H1 (cell line): ENCODE results near the gene CTIF. TPM values are rescaled to one million over a fixed set of nuclear protein-coding genes. Genes with fewer than 3 reads are reported as not detected.

Source experiments
- CTCF ChIA-PET: fragments of 300-600 bp; sonication (Branson Sonifier 250); formaldehyde crosslinking; loops from one replicate; lab custom pipeline; 2021; ENCODE audit not compliant: partially characterized antibody; lab: Charles Lee
- POLR2A ChIA-PET: fragments of 300-600 bp; sonication (Branson Sonifier 250); formaldehyde crosslinking; loops from one replicate; lab custom pipeline; 2021; ENCODE audit warnings: inconsistent platforms; ENCODE audit not compliant: partially characterized antibody; lab: Charles Lee
- DNase-seq, 2 experiments: peaks; one replicate each; pipeline versions ENCODE4 v3.0.0 to v3.0.0-alpha.2; 2010 to 2022; ENCODE audit warnings: low spot score in 2 of 2, low read depth in 1 of 2, mixed read lengths in 1 of 2
- FAIRE-seq: peaks from 2 replicates; lab custom pipeline; 2011; peaks lifted over from hg19 to GRCh38; lab: Jason Lieb, UNC
- H2AFZ ChIP-seq: 2 replicates; pipeline ENCODE4 v1.8.1; 2012; ENCODE audit warnings: low read length, inconsistent platforms
- H2AK5ac ChIP-seq: 2 replicates; pipeline ENCODE4 v1.6.1; 2013; ENCODE audit warnings: low read depth, low read length
- H2BK120ac ChIP-seq: replicated peaks from 2 replicates; pipeline ENCODE3; 2013; ENCODE audit warnings: low read depth, low read length, inconsistent platforms
- H2BK12ac ChIP-seq: 2 replicates; pipeline ENCODE4 v1.6.1; 2013; ENCODE audit warnings: low read depth, low read length
- H2BK15ac ChIP-seq: 2 replicates; pipeline ENCODE4 v1.6.1; 2013; ENCODE audit warnings: low read length
- H2BK20ac ChIP-seq: 2 replicates; pipeline ENCODE4 v1.6.1; 2013; ENCODE audit warnings: low read length
- H2BK5ac ChIP-seq: 2 replicates; pipeline ENCODE4 v1.6.1; 2013; ENCODE audit warnings: low read depth, low read length
- H3K14ac ChIP-seq: 2 replicates; pipeline ENCODE4 v1.6.1; 2013; ENCODE audit warnings: inconsistent platforms; ENCODE audit not compliant: insufficient read length
- H3K18ac ChIP-seq: 2 replicates; pipeline ENCODE4 v1.6.1; 2013; ENCODE audit warnings: low read length; ENCODE audit errors: extremely low read depth
- H3K23ac ChIP-seq: 2 replicates; pipeline ENCODE4 v1.6.1; 2013; ENCODE audit warnings: inconsistent platforms; ENCODE audit not compliant: insufficient read length
- H3K23me2 ChIP-seq: 2 replicates; pipeline ENCODE4 v1.6.1; 2013; ENCODE audit warnings: low read depth, low read length
- H3K27ac ChIP-seq: 2 replicates; pipeline ENCODE4 v1.6.1; 2011; ENCODE audit warnings: low read depth, low read length, inconsistent platforms
- H3K27me3 ChIP-seq, 4 experiments: replicated peaks in 1 of 4; 1 replicate in 1 of 4; 2 replicates in 3 of 4; pipeline versions ENCODE4 v1.6.1 to v1.8.1; 2011 to 2013; ENCODE audit warnings: low read length in 3 of 4, mild to moderate bottlenecking in 3 of 4, inconsistent platforms in 2 of 4, mixed read lengths in 2 of 4, moderate library complexity in 1 of 4; ENCODE audit not compliant: control insufficient read depth in 3 of 4, insufficient read depth in 3 of 4; ENCODE audit errors: extremely low read depth in 1 of 4
- H3K36me3 ChIP-seq, 4 experiments: 2 replicates each; pipeline versions ENCODE4 v1.6.1 to v1.8.1; 2011 to 2013; ENCODE audit warnings: mild to moderate bottlenecking in 4 of 4, low read length in 3 of 4, moderate library complexity in 2 of 4, control low read depth in 1 of 4, inconsistent platforms in 1 of 4; ENCODE audit not compliant: insufficient read depth in 4 of 4, control insufficient read depth in 2 of 4
- H3K4ac ChIP-seq: replicated peaks from 2 replicates; pipeline ENCODE3; 2013; ENCODE audit warnings: low read length, low read depth, mixed read lengths, inconsistent platforms; ENCODE audit not compliant: insufficient read length
- H3K4me1 ChIP-seq, 4 experiments: replicated peaks in 1 of 4; 1 replicate in 1 of 4; 2 replicates in 3 of 4; pipeline versions ENCODE4 v1.6.1 to v1.8.1; 2011 to 2013; ENCODE audit warnings: low read length in 3 of 4, inconsistent platforms in 2 of 4, mixed read lengths in 1 of 4; ENCODE audit not compliant: insufficient read depth in 4 of 4, control insufficient read depth in 3 of 4
- H3K4me2 ChIP-seq, 2 experiments: 2 replicates each; pipeline versions ENCODE4 v1.6.1 to v1.8.1; 2011 to 2013; ENCODE audit warnings: low read depth in 2 of 2, low read length in 2 of 2, control low read depth in 1 of 2, inconsistent platforms in 1 of 2, mild to moderate bottlenecking in 1 of 2; ENCODE audit not compliant: insufficient read depth in 1 of 2
- H3K4me3 ChIP-seq, 4 experiments: fragments of 200-600, 300-600 bp in 1 of 4; sonication (generic), shearing (Covaris generic), sonication (Bioruptor Twin) in 1 of 4; 2 replicates each; pipeline versions ENCODE4 v1.5.1 to v1.8.1; 2011 to 2016; ENCODE audit warnings: low read length in 4 of 4, low read depth in 3 of 4, control low read depth in 2 of 4, inconsistent platforms in 2 of 4, mild to moderate bottlenecking in 2 of 4, mixed read lengths in 1 of 4, moderate library complexity in 1 of 4; ENCODE audit not compliant: insufficient read depth in 2 of 4; ENCODE audit errors: extremely low read depth in 1 of 4
- H3K56ac ChIP-seq: replicated peaks from 2 replicates; pipeline ENCODE3; 2013; ENCODE audit warnings: low read depth, mild to moderate bottlenecking, mixed read lengths, low read length, inconsistent platforms; ENCODE audit not compliant: insufficient read length
- H3K79me1 ChIP-seq: 2 replicates; pipeline ENCODE4 v1.6.1; 2013; ENCODE audit warnings: low read depth, low read length, control low read depth
- H3K79me2 ChIP-seq, 2 experiments: 2 replicates each; pipeline versions ENCODE4 v1.6.1 to v1.8.1; 2012 to 2013; ENCODE audit warnings: low read length in 2 of 2, mild to moderate bottlenecking in 2 of 2, inconsistent platforms in 1 of 2; ENCODE audit not compliant: insufficient read depth in 2 of 2, control insufficient read depth in 1 of 2
- H3K9ac ChIP-seq, 4 experiments: replicated peaks in 1 of 4; 1 replicate in 1 of 4; 2 replicates in 3 of 4; pipeline versions ENCODE4 v1.6.1 to v1.8.1; 2011 to 2013; ENCODE audit warnings: low read depth in 3 of 4, low read length in 3 of 4, control low read depth in 2 of 4, mild to moderate bottlenecking in 2 of 4, moderate library complexity in 2 of 4, inconsistent platforms in 1 of 4; ENCODE audit errors: extremely low read depth in 1 of 4
- H3K9me3 ChIP-seq, 2 experiments: 2 replicates each; pipeline versions ENCODE4 v1.6.1 to v1.8.1; 2012 to 2013; ENCODE audit warnings: mild to moderate bottlenecking in 2 of 2, moderate library complexity in 2 of 2, control low read depth in 1 of 2, inconsistent platforms in 1 of 2, low read depth in 1 of 2, low read length in 1 of 2, mixed read lengths in 1 of 2; ENCODE audit not compliant: insufficient read depth in 2 of 2
- H4K20me1 ChIP-seq, 2 experiments: replicated peaks in 1 of 2; 2 replicates each; pipeline versions ENCODE3 to v1.8.1; 2011 to 2013; ENCODE audit warnings: inconsistent platforms in 2 of 2, low read length in 2 of 2, mild to moderate bottlenecking in 1 of 2; ENCODE audit not compliant: insufficient read depth in 2 of 2, control insufficient read depth in 1 of 2
- H4K5ac ChIP-seq: 2 replicates; pipeline ENCODE4 v1.6.1; 2013; ENCODE audit warnings: low read length, low read depth, mixed read lengths, inconsistent platforms; ENCODE audit not compliant: insufficient read length
- H4K8ac ChIP-seq: 2 replicates; pipeline ENCODE4 v1.8.0; 2013; ENCODE audit warnings: mild to moderate bottlenecking, moderate library complexity, low read length, inconsistent platforms; ENCODE audit not compliant: insufficient read depth; ENCODE audit errors: extremely low read depth
- H4K91ac ChIP-seq: replicated peaks from 2 replicates; pipeline ENCODE3; 2013; ENCODE audit warnings: low read length, mixed read lengths, inconsistent platforms; ENCODE audit not compliant: insufficient read length
- CEBPB ChIP-seq: IDR thresholded peaks from 2 replicates; pipeline ENCODE4 v1.6.1; 2012; ENCODE audit warnings: low read depth, low read length
- CTCF ChIP-seq, 3 experiments: IDR thresholded peaks; 1 replicate in 2 of 3; 2 replicates in 1 of 3; pipeline versions ENCODE4 v1.5.1 to v1.6.1; 2011; ENCODE audit warnings: low read length in 3 of 3, mild to moderate bottlenecking in 3 of 3, inconsistent platforms in 2 of 3, low read depth in 1 of 3, moderate library complexity in 1 of 3; ENCODE audit not compliant: insufficient read depth in 1 of 3; ENCODE audit errors: control extremely low read depth in 1 of 3
- EZH2 ChIP-seq: fragments of 200-600 bp; sonication (generic); IDR thresholded peaks from 2 replicates; pipeline ENCODE4 v1.7.1; 2012; ENCODE audit warnings: low read depth, mild to moderate bottlenecking, moderate library complexity, low read length, inconsistent platforms; ENCODE audit not compliant: severe bottlenecking
- FOSL1 ChIP-seq: IDR thresholded peaks from 2 replicates; pipeline ENCODE4 v1.6.1; 2011; ENCODE audit warnings: mild to moderate bottlenecking, low read depth, low read length, moderate library complexity; ENCODE audit not compliant: insufficient read depth
- GABPA ChIP-seq: IDR thresholded peaks from 2 replicates; pipeline ENCODE4 v1.6.1; 2011; ENCODE audit warnings: mild to moderate bottlenecking, low read length, moderate library complexity, borderline replicate concordance; ENCODE audit not compliant: insufficient read depth
- HDAC2 ChIP-seq, 2 experiments: fragments of 300-600 bp in 1 of 2; sonication (generic) in 1 of 2; IDR thresholded peaks; 2 replicates each; pipeline ENCODE4 v1.6.1; 2011 to 2012; ENCODE audit warnings: low read depth in 2 of 2, low read length in 2 of 2, mild to moderate bottlenecking in 2 of 2, moderate library complexity in 2 of 2, borderline replicate concordance in 1 of 2, inconsistent platforms in 1 of 2
- HDAC6 ChIP-seq: IDR thresholded peaks from one replicate; pipeline ENCODE4 v1.7.1; 2012; ENCODE audit warnings: low read depth, mild to moderate bottlenecking, inconsistent platforms, low read length, moderate library complexity
- MAFK ChIP-seq: IDR thresholded peaks from 2 replicates; pipeline ENCODE4 v1.6.1; 2012; ENCODE audit warnings: low read depth, mild to moderate bottlenecking, improper control_type of control experiment, low read length
- SP2 ChIP-seq: IDR thresholded peaks from 2 replicates; pipeline ENCODE4 v1.6.1; 2012; ENCODE audit warnings: mild to moderate bottlenecking, low read length, inconsistent platforms
- TAF7 ChIP-seq: optimal IDR thresholded peaks from 2 replicates; pipeline ENCODE3; 2011; ENCODE audit warnings: low read depth, mild to moderate bottlenecking, inconsistent platforms, low read length, moderate library complexity, borderline replicate concordance
- WGBS, 2 experiments: shearing (Covaris generic) in 1 of 2; methylation state at CpG; one replicate each; pipeline versions ENCODE4 v1.1.6 to v1.1.7; 2013 to 2015; ENCODE audit warnings: low lambda C conversion rate in 2 of 2, mixed read lengths in 2 of 2, inconsistent platforms in 1 of 2, low coverage in 1 of 2, missing lambda C conversion rate in 1 of 2; ENCODE audit not compliant: insufficient replicate concordance in 2 of 2, insufficient coverage in 1 of 2, insufficient read length in 1 of 2; ENCODE audit errors: extremely low coverage in 1 of 2, missing lambda C conversion rate in 1 of 2; 5-methylcytosine and 5-hydroxymethylcytosine counted together
- polyA plus RNA-seq, 7 experiments: library from polyadenylated mRNA; depleted of rRNA in 3 of 7; stranded (reverse) in 5 of 7; unstranded in 2 of 7; fragments of >200 nt in 5 of 7; fragments of 200-250 nt in 2 of 7; gene quantifications; 1 replicate in 5 of 7; 2 replicates in 1 of 7; 4 replicates in 1 of 7; pipeline versions ENCODE4 v1.2.1 to v1.2.3, GENCODE V29; 2011 to 2013; ENCODE audit warnings: missing spikeins in 2 of 7, mixed read lengths in 2 of 7
- total RNA-seq: library from RNA; stranded (reverse); fragmentation: NEBNext Ultra II Directional; extraction: Animal tissue kit (Norgen Biotek cat#: 25700); gene quantifications from 2 replicates; pipeline ENCODE4 v1.2.1, GENCODE V29; 2021

Gene CTIF
- total and polyA plus RNA-seq, 2 of the 8 experiments (the other 6 are each of a cell fraction or from before 2014, with no cell fraction given) = 9.0 to 17.8 TPM

DNA sequence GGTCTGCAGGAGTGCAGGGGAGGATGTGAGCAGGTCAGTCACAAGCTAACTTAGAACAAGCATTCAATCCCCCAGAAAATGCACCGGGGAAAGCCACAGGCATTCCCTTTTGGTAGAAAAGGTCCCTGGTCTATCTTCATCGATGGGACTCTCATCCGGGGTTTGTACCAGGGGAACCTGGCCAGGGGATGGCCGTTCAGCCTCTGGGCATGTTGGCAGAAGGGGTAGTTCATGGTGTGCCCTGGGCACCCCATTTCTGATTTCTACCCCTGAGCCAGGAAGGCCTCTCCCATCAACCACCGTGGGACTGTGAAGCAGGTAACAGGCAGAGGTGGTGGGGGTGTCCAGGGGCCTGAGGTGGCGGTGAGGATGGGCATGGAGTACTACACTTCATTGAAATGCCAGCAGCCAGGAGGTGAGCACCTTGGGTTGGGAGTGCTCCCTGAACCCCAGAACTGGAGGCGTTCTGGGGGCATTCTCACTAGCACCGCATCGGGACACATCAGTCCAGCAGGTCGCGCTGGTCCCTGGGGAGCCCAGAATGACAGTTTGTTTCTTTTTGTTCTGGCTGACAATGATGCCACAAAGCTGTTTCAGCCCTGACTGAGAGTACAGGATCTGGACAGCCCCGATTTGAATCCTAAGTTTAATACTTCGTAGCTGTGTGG, 239.6 kb downstream of the CTIF start:
- DNase-seq = no peak
- Histone ChIP-seq H3K79me2 (no peaks in the 10 kb centered on the region), H3K79me1 (no peaks in the 10 kb centered on the region), H3K4ac (no peak overlapping the region), H3K9ac (no peak overlapping the region), H3K27me3 (no peaks in the 10 kb centered on the region), H3K4me1 (peaks cover 0 to 5% (median 2%) of the 10 kb centered on the region in 4 experiments; a peak in 4 of 7 replicates), H3K56ac (no peak overlapping the region), H4K91ac (no peak overlapping the region), H3K18ac (no peak overlapping the region), H3K9me3 (no peaks in the 10 kb centered on the region), H2BK15ac (no peak overlapping the region), H4K20me1 (no peaks in the 10 kb centered on the region), H2BK20ac (no peak overlapping the region), H2BK12ac (no peak overlapping the region), H4K5ac (no peak overlapping the region), H2BK120ac (no peak overlapping the region), H4K8ac (no peak overlapping the region), H3K27ac (no peak overlapping the region), H3K23ac (no peak overlapping the region), H3K36me3 (no peaks in the 10 kb centered on the region), H3K23me2 (no peaks in the 10 kb centered on the region), H2BK5ac (no peak overlapping the region), H2AK5ac (no peak overlapping the region), H3K14ac (no peak overlapping the region), H2AFZ (no peak overlapping the region), H3K4me3 (no peak overlapping the region), H3K4me2 (no peak overlapping the region)
- no peak for FAIRE-seq
- ChIA-PET POLR2A (interaction anchor here (1.6 kb wide), 1 partner anchor 16 kb away, joined by 3 read pairs; no protein-coding TSS in a partner anchor), CTCF (interaction anchor here (0.9 to 5.3 kb wide), 28 partner anchors 9 to 460 kb away, joined by 3 to 28 read pairs (median 5); no protein-coding TSS in a partner anchor)
- 92% methylated on average over 13 of the region's 13 CpGs; no CpG with 5 or more reads in 1 of the 2 experiments for WGBS, 2 experiments
- TF ChIP-seq MAFK (no peak), GABPA (no peak), HDAC6 (no peak), CTCF (IDR thresholded peaks at IDR 0.05; ENCODE audit: control extremely low read depth in 1 of 3, insufficient read depth in 1 of 3, low read depth in 1 of 3, low read length in 3 of 3) (no peak), TAF7 (no peak), CEBPB (no peak), EZH2 (no peak), SP2 (no peak), HDAC2 (IDR thresholded peaks at IDR 0.05; ENCODE audit: borderline replicate concordance in 1 of 2, low read depth in 2 of 2, low read length in 2 of 2) (no peak), FOSL1 (no peak)
